ENCODE measurements around the gene RBSN.

DNA sequence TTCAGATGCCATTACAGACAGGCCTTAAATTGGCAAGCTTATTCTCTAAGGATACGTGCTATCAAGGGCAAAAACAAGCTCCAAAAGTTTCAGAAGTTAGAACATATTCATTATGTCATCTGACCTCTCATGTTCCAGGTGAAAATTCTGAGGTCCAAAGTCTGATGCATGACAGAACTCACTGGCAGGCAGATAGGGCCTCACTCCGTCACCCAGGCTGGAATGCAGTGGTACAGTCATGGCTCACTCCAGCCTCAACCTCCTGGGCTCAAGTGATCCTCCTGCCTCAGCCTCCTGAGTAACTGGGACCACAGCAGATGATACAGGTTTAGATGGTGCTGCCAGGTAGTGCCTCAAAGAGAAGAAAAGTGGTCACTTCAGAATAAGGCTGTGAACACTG is 49.4 kb downstream of the RBSN start:
- TF ChIP-seq, protein P1, sequence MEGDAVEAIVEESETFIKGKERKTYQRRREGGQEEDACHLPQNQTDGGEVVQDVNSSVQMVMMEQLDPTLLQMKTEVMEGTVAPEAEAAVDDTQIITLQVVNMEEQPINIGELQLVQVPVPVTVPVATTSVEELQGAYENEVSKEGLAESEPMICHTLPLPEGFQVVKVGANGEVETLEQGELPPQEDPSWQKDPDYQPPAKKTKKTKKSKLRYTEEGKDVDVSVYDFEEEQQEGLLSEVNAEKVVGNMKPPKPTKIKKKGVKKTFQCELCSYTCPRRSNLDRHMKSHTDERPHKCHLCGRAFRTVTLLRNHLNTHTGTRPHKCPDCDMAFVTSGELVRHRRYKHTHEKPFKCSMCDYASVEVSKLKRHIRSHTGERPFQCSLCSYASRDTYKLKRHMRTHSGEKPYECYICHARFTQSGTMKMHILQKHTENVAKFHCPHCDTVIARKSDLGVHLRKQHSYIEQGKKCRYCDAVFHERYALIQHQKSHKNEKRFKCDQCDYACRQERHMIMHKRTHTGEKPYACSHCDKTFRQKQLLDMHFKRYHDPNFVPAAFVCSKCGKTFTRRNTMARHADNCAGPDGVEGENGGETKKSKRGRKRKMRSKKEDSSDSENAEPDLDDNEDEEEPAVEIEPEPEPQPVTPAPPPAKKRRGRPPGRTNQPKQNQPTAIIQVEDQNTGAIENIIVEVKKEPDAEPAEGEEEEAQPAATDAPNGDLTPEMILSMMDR (IDR thresholded peaks at IDR 0.05): no peak
- no peak for TF ChIP-seq POLR2A (IDR thresholded peaks at IDR 0.05)
- no peak for TF ChIP-seq POLR2AphosphoS5 (IDR thresholded peaks at IDR 0.05; ENCODE audit: insufficient read depth in 1 of 2, low read depth in 1 of 2)

All from vagina (tissue), 2 donors.